Measurements from ENCODE around the gene GPS1.

DNA sequence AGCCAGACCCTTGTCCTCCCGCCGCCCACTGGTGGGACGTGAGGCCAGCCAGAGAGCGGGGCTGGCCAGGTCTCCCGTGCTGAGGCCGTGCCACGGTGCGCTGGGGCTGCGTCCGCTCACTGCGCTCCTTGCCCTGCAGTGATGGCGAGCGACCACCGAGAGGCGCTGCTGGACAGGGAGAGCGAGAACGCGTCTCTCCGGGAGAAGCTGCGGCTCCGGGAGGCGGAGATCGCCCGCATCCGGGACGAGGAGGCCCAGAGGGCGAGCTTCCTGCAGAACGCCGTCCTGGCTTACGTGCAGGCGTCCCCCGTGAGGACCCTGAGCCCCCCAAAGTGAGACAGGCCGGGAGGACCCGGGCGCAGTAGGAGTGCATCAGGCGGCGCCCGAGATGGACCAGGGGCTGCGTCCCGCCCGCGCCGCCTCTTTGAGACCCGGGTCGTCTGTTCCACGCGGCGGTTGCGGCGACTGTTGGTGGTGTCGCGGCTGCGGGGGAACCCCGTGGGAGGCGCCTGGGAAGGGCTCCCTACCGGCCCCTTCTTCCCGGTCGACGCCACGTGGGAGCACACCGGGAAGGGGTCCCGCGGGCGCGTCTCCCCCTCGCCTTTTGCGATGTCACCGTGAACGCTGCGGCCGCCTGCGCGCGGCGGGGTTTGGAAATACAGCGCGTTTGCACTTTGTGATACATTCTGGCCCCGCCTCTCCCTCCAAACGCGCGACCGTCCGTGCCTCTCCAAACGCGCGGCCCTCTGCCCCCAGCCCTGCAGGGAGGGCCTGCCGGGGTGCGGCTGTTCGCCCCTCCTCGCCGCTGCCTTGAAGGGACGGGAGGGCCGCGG lies 21.0 kb upstream of the GPS1 start:
- TF ChIP-seq, protein P1, sequence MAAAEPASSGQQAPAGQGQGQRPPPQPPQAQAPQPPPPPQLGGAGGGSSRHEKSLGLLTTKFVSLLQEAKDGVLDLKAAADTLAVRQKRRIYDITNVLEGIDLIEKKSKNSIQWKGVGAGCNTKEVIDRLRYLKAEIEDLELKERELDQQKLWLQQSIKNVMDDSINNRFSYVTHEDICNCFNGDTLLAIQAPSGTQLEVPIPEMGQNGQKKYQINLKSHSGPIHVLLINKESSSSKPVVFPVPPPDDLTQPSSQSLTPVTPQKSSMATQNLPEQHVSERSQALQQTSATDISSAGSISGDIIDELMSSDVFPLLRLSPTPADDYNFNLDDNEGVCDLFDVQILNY (CRISPR knock-in tag; IDR thresholded peaks at IDR 0.05) = no peak
- TF ChIP-seq TEAD1 (CRISPR knock-in tag; IDR thresholded peaks at IDR 0.05) = no peak; the same call in 1 of the 2 replicates
- TF ChIP-seq, protein P2, sequence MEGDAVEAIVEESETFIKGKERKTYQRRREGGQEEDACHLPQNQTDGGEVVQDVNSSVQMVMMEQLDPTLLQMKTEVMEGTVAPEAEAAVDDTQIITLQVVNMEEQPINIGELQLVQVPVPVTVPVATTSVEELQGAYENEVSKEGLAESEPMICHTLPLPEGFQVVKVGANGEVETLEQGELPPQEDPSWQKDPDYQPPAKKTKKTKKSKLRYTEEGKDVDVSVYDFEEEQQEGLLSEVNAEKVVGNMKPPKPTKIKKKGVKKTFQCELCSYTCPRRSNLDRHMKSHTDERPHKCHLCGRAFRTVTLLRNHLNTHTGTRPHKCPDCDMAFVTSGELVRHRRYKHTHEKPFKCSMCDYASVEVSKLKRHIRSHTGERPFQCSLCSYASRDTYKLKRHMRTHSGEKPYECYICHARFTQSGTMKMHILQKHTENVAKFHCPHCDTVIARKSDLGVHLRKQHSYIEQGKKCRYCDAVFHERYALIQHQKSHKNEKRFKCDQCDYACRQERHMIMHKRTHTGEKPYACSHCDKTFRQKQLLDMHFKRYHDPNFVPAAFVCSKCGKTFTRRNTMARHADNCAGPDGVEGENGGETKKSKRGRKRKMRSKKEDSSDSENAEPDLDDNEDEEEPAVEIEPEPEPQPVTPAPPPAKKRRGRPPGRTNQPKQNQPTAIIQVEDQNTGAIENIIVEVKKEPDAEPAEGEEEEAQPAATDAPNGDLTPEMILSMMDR (IDR thresholded peaks at IDR 0.05) = peak; percentile 85
- TF ChIP-seq, protein P3, sequence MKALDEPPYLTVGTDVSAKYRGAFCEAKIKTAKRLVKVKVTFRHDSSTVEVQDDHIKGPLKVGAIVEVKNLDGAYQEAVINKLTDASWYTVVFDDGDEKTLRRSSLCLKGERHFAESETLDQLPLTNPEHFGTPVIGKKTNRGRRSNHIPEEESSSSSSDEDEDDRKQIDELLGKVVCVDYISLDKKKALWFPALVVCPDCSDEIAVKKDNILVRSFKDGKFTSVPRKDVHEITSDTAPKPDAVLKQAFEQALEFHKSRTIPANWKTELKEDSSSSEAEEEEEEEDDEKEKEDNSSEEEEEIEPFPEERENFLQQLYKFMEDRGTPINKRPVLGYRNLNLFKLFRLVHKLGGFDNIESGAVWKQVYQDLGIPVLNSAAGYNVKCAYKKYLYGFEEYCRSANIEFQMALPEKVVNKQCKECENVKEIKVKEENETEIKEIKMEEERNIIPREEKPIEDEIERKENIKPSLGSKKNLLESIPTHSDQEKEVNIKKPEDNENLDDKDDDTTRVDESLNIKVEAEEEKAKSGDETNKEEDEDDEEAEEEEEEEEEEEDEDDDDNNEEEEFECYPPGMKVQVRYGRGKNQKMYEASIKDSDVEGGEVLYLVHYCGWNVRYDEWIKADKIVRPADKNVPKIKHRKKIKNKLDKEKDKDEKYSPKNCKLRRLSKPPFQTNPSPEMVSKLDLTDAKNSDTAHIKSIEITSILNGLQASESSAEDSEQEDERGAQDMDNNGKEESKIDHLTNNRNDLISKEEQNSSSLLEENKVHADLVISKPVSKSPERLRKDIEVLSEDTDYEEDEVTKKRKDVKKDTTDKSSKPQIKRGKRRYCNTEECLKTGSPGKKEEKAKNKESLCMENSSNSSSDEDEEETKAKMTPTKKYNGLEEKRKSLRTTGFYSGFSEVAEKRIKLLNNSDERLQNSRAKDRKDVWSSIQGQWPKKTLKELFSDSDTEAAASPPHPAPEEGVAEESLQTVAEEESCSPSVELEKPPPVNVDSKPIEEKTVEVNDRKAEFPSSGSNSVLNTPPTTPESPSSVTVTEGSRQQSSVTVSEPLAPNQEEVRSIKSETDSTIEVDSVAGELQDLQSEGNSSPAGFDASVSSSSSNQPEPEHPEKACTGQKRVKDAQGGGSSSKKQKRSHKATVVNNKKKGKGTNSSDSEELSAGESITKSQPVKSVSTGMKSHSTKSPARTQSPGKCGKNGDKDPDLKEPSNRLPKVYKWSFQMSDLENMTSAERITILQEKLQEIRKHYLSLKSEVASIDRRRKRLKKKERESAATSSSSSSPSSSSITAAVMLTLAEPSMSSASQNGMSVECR (CRISPR knock-in tag; IDR thresholded peaks at IDR 0.05; ENCODE audit: borderline replicate concordance) = 0 out of 2 replicates have a peak, but pooled peaks have one; percentile 32
- TF ChIP-seq ZNF232 (CRISPR knock-in tag; IDR thresholded peaks at IDR 0.05) = no peak
- TF ChIP-seq, protein P4, sequence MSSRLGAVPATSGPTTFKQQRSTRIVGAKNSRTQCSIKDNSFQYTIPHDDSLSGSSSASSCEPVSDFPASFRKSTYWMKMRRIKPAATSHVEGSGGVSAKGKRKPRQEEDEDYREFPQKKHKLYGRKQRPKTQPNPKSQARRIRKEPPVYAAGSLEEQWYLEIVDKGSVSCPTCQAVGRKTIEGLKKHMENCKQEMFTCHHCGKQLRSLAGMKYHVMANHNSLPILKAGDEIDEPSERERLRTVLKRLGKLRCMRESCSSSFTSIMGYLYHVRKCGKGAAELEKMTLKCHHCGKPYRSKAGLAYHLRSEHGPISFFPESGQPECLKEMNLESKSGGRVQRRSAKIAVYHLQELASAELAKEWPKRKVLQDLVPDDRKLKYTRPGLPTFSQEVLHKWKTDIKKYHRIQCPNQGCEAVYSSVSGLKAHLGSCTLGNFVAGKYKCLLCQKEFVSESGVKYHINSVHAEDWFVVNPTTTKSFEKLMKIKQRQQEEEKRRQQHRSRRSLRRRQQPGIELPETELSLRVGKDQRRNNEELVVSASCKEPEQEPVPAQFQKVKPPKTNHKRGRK (CRISPR knock-in tag; IDR thresholded peaks at IDR 0.05; ENCODE audit: borderline replicate concordance) = no peak
- TF ChIP-seq, protein P5, sequence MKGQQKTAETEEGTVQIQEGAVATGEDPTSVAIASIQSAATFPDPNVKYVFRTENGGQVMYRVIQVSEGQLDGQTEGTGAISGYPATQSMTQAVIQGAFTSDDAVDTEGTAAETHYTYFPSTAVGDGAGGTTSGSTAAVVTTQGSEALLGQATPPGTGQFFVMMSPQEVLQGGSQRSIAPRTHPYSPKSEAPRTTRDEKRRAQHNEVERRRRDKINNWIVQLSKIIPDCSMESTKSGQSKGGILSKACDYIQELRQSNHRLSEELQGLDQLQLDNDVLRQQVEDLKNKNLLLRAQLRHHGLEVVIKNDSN (CRISPR knock-in tag; IDR thresholded peaks at IDR 0.05) = no peak
- no peak for TF ChIP-seq ZNF423 (CRISPR knock-in tag; IDR thresholded peaks at IDR 0.05)
